ENCODE data around the gene CDC45. TPM values are rescaled to one million over a fixed set of nuclear protein-coding genes. Genes with fewer than 3 reads are reported as not detected.

Gene CDC45
- total RNA-seq, 1 donor from 2014 or later, result 0.82 TPM

Other genes with a start within 250 kb of the CDC45 start
- 9.8 TPM for gene CLTCL1, start 188.2 kb upstream of the CDC45 start, total RNA-seq
- 21.6 TPM for gene HIRA, start 48.2 kb upstream of the CDC45 start, total RNA-seq
- 18.8 TPM for gene MRPL40, start 47.4 kb upstream of the CDC45 start, total RNA-seq
- gene C22orf39, start 32.2 kb upstream of the CDC45 start, total RNA-seq, result 38.3 TPM
- gene UFD1, start 727 bp upstream of the CDC45 start, total RNA-seq, result 32.2 TPM
- gene CLDN5, start 44.5 kb downstream of the CDC45 start, total RNA-seq, result 84.8 TPM
- gene SEPTIN5, start 234.6 kb downstream of the CDC45 start, total RNA-seq, result 132 TPM
- gene GP1BB, start 243.6 kb downstream of the CDC45 start, total RNA-seq, result 24.1 TPM